ENCODE results near the gene ASL.
"Not testable (repeated sequence)": the region's sequence is repeated elsewhere in the genome, so short reads cannot be mapped to it uniquely, and the experiment has no call there.

The ASL gene

DNA sequence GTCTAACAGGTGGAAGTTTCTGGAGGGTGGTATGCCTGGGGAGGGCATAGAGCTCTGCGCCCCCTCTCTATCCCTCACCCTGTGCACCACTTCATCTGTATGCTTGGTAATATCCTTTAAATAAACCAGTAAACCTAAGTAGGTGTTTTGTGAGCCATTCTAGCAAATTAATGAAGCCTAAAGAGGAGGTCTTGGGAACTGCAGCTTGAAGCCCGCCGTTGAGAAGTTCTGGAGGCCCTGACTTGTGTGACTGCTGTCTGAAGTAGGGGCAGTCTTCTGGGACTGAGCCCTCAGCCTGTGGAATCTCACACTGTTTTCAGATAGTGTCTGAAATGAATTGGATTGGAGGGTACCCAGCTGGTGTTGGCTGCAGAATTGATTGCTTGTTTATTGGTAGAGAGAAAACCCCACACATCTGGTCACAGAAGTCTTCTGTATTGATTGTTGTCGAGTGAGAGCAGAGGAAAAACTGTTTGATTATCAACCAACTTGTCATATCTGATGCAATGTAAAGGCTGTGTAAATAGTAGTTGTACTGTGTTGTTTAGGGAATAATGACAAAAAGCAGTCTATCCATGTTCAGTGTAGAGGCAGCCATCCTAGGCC, 43.7 kb downstream of the ASL start:
- no peak for DNase-seq

DNA sequence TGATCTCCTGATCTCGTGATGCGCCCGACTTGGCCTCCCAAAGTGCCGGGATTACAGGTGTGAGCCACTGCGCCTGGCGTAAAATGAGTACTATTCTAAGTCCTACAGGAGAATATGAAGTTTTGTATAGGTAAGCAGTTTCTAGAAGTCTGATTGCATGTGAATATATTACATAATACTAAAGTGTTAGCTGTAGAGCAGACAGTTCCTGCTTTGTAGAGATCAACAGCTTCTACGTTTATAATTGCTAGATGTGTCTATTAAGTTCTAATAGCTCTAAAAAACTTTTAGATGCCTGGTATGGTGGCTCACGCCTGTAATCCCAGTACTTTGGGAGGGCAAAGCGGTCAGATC, 47.5 kb downstream of the ASL start:
- DNase-seq = no peak

DNA sequence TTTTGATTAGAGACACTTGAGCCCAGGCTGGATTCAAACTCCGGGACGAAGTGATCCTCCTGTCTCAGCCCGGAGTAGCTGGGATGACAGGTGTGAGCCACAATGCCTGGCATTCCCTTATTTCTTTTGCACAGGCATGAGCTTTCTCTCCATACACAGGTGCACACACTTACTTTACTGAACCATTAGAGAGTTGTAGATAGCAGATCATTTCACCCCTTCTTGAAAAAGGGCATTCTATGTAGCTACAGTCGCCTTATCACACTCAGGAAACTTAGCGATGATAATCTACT, 48.9 kb downstream of the ASL start:
- DNase-seq = not testable (repeated sequence)

DNA sequence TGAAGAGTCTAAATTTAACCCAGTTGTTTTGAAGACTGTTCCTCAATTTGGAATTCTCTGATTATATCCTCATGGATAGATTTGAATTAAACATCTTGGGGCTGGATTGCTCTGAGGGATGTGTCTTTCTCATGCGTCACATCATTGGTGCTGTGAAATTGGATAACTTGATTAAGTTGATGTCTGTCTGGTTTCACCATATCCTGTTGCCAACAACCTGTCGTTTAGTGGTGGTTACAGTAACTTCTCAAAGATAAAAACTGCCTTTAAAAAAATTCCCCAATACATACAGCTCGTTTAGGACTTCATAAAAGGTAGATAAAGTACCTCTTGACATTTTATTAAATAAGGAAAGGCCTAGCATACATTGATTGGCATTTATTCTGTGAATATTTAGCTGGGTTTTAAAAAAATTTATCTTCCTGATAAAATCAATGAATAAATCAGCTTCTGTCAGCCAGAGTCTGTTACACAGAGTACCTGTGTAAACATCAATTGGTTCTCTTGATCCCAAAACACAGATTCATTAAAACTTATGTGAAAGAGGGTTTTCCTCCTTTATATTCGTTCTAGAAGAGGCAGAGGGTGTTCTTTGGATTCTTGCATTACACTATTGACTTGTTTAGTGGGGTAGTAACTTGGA, 49.6 kb downstream of the ASL start:
- DNase-seq = no peak

DNA sequence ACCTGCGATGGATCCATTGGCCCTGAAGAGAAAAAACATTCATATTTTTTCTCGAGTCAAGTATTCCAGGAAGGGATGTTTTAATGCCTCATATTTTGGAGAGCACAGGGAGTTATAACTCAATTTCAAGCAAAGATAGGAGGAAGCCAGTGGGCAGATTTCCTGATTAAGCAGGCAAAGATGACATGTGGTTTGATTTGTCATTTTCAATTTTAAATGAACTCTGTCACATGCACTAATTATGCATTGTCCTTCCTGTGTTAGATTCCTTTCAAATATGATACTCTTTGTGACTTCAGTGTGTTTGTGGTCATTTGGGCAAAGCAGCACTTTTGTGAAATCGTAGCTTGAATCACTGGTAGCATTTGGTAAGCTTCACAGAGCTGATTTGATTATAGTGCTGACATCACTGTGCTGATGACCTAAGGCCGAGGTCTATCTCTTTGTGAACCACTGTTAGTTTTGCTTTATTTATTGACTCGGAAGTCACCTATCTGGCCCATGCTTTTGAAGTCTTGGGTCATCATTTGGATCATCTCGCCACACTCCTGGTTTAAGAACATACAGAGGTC, 50.2 kb downstream of the ASL start:
- DNase-seq = not testable (repeated sequence)

DNA sequence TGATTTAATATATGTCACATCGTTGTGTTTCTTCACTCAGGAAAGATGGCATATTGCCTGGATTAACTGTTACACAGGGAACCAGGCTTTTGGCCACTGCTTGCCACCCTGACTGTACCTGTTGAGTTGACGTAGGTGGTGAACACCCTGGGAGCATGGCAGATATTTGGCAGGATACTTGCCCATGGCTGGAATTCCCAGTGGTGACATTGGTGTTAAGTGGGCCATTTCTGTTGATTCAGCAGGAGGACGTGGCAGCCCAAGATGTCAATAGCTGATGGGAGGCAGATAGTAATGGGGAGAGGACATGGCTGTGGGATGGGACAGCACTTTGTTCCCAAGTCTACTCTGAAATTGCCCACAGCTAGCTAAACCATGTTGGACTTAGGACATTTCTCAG, 51.6 kb downstream of the ASL start:
- DNase-seq = not testable (repeated sequence)

DNA sequence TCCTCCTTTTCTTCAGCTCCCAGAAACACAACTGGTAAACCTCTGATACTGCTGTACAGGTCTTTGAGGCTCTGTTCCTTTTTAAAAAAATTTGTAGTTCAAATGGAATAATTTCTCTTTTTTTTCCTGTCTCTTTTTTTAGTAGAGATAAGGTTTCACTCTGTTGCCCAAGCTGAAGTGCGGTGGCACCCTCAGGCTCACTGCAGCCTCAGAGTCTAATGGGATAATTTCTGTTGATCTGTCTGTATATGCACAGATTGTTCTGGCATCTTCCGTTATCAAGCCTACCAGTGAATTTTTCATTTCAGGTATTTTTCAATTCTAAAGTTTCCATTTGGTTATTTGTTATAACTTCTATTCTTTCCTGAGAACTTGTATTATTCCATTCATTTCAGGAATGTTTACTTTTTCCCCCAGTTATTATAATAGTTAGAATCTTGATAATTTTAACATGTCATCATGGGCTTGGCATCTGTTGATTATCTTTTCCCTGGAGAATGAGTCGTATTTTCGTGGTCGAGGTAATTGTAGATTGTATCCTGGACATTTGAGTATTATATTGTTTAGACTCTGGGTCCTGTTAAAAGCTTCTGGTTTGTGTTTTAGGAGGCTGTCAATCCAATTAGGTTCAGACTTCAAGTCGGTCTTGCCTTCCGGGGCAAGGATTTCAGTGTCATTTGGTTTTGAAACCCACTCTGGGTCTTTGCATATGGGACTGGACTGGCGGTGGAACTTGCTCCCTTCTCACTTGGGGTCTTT, 63.6 kb downstream of the ASL start:
- DNase-seq = no peak

DNA sequence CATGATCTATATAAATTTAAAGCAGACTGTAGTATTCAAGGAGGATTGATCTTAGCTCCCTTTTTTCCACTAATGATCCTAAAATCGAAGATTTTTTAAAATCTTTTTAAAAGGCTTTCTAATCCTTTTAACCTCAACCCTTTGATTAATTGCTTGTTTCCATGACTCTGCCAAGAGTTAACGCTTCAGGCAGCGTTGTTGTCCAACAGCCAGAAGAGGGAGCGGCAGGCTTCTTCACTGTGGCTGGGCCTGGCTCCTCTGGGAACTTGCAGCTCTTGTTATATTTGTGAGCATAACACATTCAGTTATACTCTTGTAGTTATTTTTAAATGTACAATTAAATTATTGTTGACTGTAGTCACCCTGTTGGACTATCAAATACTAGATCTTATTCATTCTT, 65.3 kb downstream of the ASL start:
- no peak for DNase-seq

DNA sequence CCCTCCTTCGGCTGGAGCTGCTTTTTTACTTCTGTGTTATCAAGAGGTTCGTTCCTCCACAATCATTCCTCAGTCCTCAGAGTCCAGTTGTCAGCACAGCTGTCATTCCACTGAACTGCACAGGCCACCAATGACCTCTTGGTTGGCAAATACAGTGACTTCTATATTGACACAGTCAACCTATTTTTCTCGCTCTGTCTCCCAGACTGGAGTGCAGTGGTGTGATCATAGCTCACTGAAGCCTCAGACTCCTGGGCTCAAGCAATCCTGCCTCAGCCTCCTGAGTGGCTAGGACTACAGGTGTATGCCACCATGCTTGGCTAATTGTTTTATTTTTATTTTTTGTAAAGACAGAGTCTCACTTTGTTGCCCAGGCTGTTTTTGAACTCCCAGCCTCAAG, 66.7 kb downstream of the ASL start:
- no peak for DNase-seq

DNA sequence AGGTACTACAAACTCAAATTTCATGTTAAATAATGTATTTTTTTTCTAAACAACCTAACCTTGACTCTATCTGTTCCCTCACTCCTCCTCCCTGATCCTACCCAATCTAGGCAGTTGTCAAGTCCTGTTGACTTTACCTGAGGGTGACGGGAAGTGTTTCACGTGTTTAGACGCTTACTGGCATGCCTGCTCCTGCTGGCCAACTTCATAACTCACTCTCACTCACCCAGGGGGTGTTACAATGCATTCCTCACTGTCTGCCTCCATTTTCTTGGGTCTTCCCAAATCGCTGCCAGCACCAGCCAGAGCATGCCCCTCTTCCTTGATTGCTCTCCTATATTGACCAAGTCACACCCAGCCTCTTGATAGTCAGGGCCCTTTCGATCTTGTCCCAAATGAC, 67.4 kb downstream of the ASL start:
- DNase-seq = no peak
